ENCODE data around the gene PAPPA. TPM values are rescaled to one million over a fixed set of nuclear protein-coding genes. Genes with fewer than 3 reads are reported as not detected.
A peak's percentile ranks its signal among the peaks of the same experiment; 100 is the strongest.

PAPPA gene, protein sequence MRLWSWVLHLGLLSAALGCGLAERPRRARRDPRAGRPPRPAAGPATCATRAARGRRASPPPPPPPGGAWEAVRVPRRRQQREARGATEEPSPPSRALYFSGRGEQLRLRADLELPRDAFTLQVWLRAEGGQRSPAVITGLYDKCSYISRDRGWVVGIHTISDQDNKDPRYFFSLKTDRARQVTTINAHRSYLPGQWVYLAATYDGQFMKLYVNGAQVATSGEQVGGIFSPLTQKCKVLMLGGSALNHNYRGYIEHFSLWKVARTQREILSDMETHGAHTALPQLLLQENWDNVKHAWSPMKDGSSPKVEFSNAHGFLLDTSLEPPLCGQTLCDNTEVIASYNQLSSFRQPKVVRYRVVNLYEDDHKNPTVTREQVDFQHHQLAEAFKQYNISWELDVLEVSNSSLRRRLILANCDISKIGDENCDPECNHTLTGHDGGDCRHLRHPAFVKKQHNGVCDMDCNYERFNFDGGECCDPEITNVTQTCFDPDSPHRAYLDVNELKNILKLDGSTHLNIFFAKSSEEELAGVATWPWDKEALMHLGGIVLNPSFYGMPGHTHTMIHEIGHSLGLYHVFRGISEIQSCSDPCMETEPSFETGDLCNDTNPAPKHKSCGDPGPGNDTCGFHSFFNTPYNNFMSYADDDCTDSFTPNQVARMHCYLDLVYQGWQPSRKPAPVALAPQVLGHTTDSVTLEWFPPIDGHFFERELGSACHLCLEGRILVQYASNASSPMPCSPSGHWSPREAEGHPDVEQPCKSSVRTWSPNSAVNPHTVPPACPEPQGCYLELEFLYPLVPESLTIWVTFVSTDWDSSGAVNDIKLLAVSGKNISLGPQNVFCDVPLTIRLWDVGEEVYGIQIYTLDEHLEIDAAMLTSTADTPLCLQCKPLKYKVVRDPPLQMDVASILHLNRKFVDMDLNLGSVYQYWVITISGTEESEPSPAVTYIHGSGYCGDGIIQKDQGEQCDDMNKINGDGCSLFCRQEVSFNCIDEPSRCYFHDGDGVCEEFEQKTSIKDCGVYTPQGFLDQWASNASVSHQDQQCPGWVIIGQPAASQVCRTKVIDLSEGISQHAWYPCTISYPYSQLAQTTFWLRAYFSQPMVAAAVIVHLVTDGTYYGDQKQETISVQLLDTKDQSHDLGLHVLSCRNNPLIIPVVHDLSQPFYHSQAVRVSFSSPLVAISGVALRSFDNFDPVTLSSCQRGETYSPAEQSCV (N-terminal part only)
- 2.9 TPM for total RNA-seq
- long read RNA-seq, partial matches to known transcripts, result 1 of 3 reads
- long read RNA-seq, other reads (novel, unspliced or antisense), result 2 of 3 reads

GRCh38 chr9:116153765-116154333, at the start of gene PAPPA:
PAPPA (plus strand) TSS chr9:116153791; CDS start chr9:116154173, 382 bp downstream.
- Histone ChIP-seq H3K4me3 (peak within 1 kb of the TSS; percentile 54), H3K9me3 (no peaks in the 10 kb centered on the region), H3K4me1 (no peaks in the 10 kb centered on the region), H3K27me3 (peaks cover 15% of the 10 kb centered on the region), H3K36me3 (no peaks in the 10 kb centered on the region), H3K27ac (peak within 1 kb of the TSS; percentile 60)
- no peak for ATAC-seq
- no peak for DNase-seq
- intact Hi-C loops (cut with DNase I), result no loop called here
- TF ChIP-seq, protein P1, sequence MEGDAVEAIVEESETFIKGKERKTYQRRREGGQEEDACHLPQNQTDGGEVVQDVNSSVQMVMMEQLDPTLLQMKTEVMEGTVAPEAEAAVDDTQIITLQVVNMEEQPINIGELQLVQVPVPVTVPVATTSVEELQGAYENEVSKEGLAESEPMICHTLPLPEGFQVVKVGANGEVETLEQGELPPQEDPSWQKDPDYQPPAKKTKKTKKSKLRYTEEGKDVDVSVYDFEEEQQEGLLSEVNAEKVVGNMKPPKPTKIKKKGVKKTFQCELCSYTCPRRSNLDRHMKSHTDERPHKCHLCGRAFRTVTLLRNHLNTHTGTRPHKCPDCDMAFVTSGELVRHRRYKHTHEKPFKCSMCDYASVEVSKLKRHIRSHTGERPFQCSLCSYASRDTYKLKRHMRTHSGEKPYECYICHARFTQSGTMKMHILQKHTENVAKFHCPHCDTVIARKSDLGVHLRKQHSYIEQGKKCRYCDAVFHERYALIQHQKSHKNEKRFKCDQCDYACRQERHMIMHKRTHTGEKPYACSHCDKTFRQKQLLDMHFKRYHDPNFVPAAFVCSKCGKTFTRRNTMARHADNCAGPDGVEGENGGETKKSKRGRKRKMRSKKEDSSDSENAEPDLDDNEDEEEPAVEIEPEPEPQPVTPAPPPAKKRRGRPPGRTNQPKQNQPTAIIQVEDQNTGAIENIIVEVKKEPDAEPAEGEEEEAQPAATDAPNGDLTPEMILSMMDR (IDR thresholded peaks at IDR 0.05), result no peak

DNA sequence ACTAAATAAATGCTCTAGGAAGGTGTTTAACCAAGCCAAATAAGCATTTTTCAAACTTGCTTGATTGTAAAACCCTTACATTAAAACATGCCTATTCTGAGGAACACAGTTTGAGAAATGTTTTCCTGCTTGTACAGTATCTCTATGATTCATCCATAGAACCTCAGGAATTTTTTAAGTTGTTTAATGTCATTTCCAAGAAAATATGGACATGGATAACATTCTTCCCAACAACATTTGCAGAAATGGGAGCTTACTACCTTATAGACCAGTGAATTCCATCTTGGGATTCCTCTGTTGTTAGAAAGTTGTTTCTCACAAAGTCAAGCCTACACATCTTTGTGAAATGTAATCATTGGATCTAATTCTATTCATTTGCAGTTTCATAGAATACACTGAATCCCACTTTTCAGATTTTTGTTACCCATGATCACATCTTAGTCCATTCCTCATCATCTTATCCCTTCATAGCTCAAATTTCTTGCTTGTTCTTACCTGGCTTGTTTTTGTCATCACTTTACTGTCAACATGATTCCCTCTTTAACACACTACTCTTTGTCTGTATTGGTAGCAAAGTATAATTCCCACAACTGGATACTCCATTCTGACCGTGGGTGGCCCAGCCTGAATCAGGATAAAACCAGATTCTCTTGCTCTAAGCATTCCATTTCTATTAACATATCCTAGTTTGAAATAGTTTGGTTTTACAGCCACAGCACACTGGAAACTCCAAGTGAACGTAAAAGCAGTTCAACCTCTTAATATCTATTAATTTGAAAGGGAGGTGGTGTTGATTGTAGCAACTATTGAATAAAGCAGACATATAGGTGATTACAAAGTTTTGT, 49.4 kb upstream of the PAPPA start:
- no peaks in the 10 kb centered on the region for H3K9me3 ChIP-seq
- no peak overlapping the region for H3K4me3 ChIP-seq
- TF ChIP-seq, protein P1 (IDR thresholded peaks at IDR 0.05), result no peak
- DNase-seq (no peak), ATAC-seq (no peak)
- H3K4me1 ChIP-seq, result no peaks in the 10 kb centered on the region
- H3K36me3 ChIP-seq, result no peaks in the 10 kb centered on the region
- intact Hi-C loops (cut with DNase I), result no loop called here
- no peaks in the 10 kb centered on the region for H3K27me3 ChIP-seq
- no peak overlapping the region for H3K27ac ChIP-seq

DNA sequence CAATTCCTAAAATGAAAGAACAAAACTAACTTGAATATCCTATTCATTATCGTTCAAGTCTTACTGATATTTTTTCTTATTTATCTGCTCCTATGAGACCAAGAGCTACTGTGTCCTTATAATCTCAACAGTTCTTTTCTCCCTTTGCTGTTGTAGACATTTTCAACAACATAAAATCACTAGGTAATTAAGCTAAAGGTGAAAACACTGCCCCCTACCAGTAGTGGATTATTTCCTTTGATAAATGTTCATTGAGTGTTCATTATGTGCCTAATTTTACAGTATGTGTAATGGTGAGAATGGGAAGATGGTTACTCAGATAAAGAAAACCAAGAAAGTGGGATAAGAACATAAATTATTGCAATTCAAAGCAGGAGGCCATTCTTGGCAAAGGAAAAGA, 41.4 kb upstream of the PAPPA start:
- DNase-seq (no peak), ATAC-seq (no peak)
- TF ChIP-seq, protein P1 (IDR thresholded peaks at IDR 0.05), result no peak
- no peak overlapping the region for H3K4me3 ChIP-seq
- H3K4me1 ChIP-seq, result no peaks in the 10 kb centered on the region
- no peaks in the 10 kb centered on the region for H3K27me3 ChIP-seq
- H3K9me3 ChIP-seq, result no peaks in the 10 kb centered on the region
- intact Hi-C loops (cut with DNase I), result no loop called here
- H3K27ac ChIP-seq, result no peak overlapping the region
- H3K36me3 ChIP-seq, result no peaks in the 10 kb centered on the region

GRCh38 chr9:116115761-116116353, 37.7 kb upstream of the PAPPA start:
- ATAC-seq (no peak), DNase-seq (no peak)
- H3K27me3 ChIP-seq, result no peaks in the 10 kb centered on the region
- H3K4me1 ChIP-seq, result no peaks in the 10 kb centered on the region
- no peak overlapping the region for H3K27ac ChIP-seq
- no peak overlapping the region for H3K4me3 ChIP-seq
- intact Hi-C loops (cut with DNase I), result no loop called here
- H3K36me3 ChIP-seq, result no peaks in the 10 kb centered on the region
- TF ChIP-seq, protein P1 (IDR thresholded peaks at IDR 0.05), result no peak
- H3K9me3 ChIP-seq, result no peaks in the 10 kb centered on the region

Data from upper lobe of right lung (tissue), 1 donor.